Activated T-cell treated with anti-CD3 and anti-CD28 coated beads, Interleukin-2, amount 50 U/mL, for 4 hours (primary cell): ENCODE data around the gene TAS2R40. TPM values are rescaled to one million over a fixed set of nuclear protein-coding genes. Genes with fewer than 3 reads are reported as not detected.
A peak's percentile ranks its signal among the peaks of the same experiment; 100 is the strongest.
"Not testable (repeated sequence)": the region's sequence is repeated elsewhere in the genome, so short reads cannot be mapped to it uniquely, and the experiment has no call there.

Experiments used
- ATAC-seq, 2 donors: fragments of 200-7000 bp; cut with Tn5 transposase; one replicate each; pipeline ENCODE4 v1.10.0; 2021
- DNase-seq: peaks from one replicate; pipeline ENCODE4 v3.0.0-alpha.2; 2020
- H3K27me3 Mint-ChIP-seq: one replicate; pipeline ENCODE4 v1.8.0; 2021; ENCODE audit warnings: low read depth, mixed read lengths
- H3K36me3 Mint-ChIP-seq: one replicate; pipeline ENCODE4 v1.8.0; 2022; ENCODE audit warnings: mixed read lengths; ENCODE audit not compliant: insufficient read depth
- H3K4me1 Mint-ChIP-seq: one replicate; pipeline ENCODE4 v1.8.0; 2021; ENCODE audit warnings: low read depth, mixed read lengths
- H3K4me3 Mint-ChIP-seq: one replicate; pipeline ENCODE4 v1.8.0; 2021; ENCODE audit warnings: mild to moderate bottlenecking, moderate library complexity, mixed read lengths
- H3K9me3 Mint-ChIP-seq: one replicate; pipeline ENCODE4 v1.8.0; 2021; ENCODE audit warnings: mixed read lengths
- total RNA-seq, 3 donors: library from RNA; stranded (reverse); gene quantifications; one replicate each; pipeline ENCODE4 v1.2.1, GENCODE V29; 2021

TAS2R40 gene
- total RNA-seq, 3 donors from 2014 or later: not detected

GRCh38 chr7:143213478-143213877, 8.4 kb upstream of the TAS2R40 start:
- DNase-seq, H3K4me3 Mint-ChIP-seq, ATAC-seq, H3K9me3 Mint-ChIP-seq, H3K36me3 Mint-ChIP-seq, H3K4me1 Mint-ChIP-seq, H3K27me3 Mint-ChIP-seq: not testable (repeated sequence)

GRCh38 chr7:143214789-143215679, 6.8 kb upstream of the TAS2R40 start:
- H3K9me3 Mint-ChIP-seq: no peaks in the 10 kb centered on the region
- H3K4me3 Mint-ChIP-seq: no peak overlapping the region
- ATAC-seq (peak; percentile 73 to 85), DNase-seq (peak; percentile 46)
- no peaks in the 10 kb centered on the region for H3K36me3 Mint-ChIP-seq
- no peaks in the 10 kb centered on the region for H3K4me1 Mint-ChIP-seq
- peaks cover 5% of the 10 kb centered on the region for H3K27me3 Mint-ChIP-seq

- no peaks in the 10 kb centered on the region for H3K9me3 Mint-ChIP-seq
- no peak overlapping the region for H3K4me3 Mint-ChIP-seq
- H3K4me1 Mint-ChIP-seq: no peaks in the 10 kb centered on the region
- peaks cover 5% of the 10 kb centered on the region for H3K27me3 Mint-ChIP-seq
- DNase-seq (no peak), ATAC-seq (no peak)
- no peaks in the 10 kb centered on the region for H3K36me3 Mint-ChIP-seq
These were observed 5.7 kb upstream of the TAS2R40 start for GRCh38 chr7:143216151-143216550.

- no peaks in the 10 kb centered on the region for H3K36me3 Mint-ChIP-seq
- no peaks in the 10 kb centered on the region for H3K4me1 Mint-ChIP-seq
- DNase-seq (no peak), ATAC-seq (no peak)
- H3K27me3 Mint-ChIP-seq: peaks cover 8% of the 10 kb centered on the region
- no peaks in the 10 kb centered on the region for H3K9me3 Mint-ChIP-seq
- H3K4me3 Mint-ChIP-seq: no peak overlapping the region
These were observed 5.2 kb upstream of the TAS2R40 start for GRCh38 chr7:143216686-143217085.

- Mint-ChIP-seq H3K9me3 (no peaks in the 10 kb centered on the region), H3K36me3 (no peaks in the 10 kb centered on the region), H3K4me3 (no peak overlapping the region), H3K27me3 (peaks cover 17% of the 10 kb centered on the region), H3K4me1 (no peaks in the 10 kb centered on the region)
- DNase-seq: no peak
- ATAC-seq: no peak
These were observed 4.0 kb upstream of the TAS2R40 start for GRCh38 chr7:143217806-143218205.

GRCh38 chr7:143221286-143221685, 551 bp upstream of the TAS2R40 start:
- H3K4me3 Mint-ChIP-seq: no peak overlapping the region
- H3K27me3 Mint-ChIP-seq: peaks cover 19% of the 10 kb centered on the region

GRCh38 chr7:143222782-143223181, 945 bp downstream of the TAS2R40 start:
- Mint-ChIP-seq H3K27me3 (peaks cover 18% of the 10 kb centered on the region), H3K4me1 (no peaks in the 10 kb centered on the region), H3K9me3 (no peaks in the 10 kb centered on the region), H3K36me3 (no peaks in the 10 kb centered on the region), H3K4me3 (no peak overlapping the region)
- ATAC-seq: no peak
- DNase-seq: no peak

More at GRCh38 chr7:143221286-143221685, 551 bp upstream of the TAS2R40 start:
- ATAC-seq (no peak), DNase-seq (no peak)
- H3K9me3 Mint-ChIP-seq: no peaks in the 10 kb centered on the region
- no peaks in the 10 kb centered on the region for H3K4me1 Mint-ChIP-seq
- H3K36me3 Mint-ChIP-seq: no peaks in the 10 kb centered on the region

GRCh38 chr7:143223784-143224183, 1.9 kb downstream of the TAS2R40 start:
- ATAC-seq (no peak), DNase-seq (no peak)
- peaks cover 17% of the 10 kb centered on the region for H3K27me3 Mint-ChIP-seq
- H3K36me3 Mint-ChIP-seq: no peaks in the 10 kb centered on the region
- H3K9me3 Mint-ChIP-seq: no peaks in the 10 kb centered on the region
- H3K4me1 Mint-ChIP-seq: no peaks in the 10 kb centered on the region
- no peak overlapping the region for H3K4me3 Mint-ChIP-seq

- no peak for DNase-seq
- no peaks in the 10 kb centered on the region for H3K4me1 Mint-ChIP-seq
- no peaks in the 10 kb centered on the region for H3K36me3 Mint-ChIP-seq
- no peaks in the 10 kb centered on the region for H3K9me3 Mint-ChIP-seq
- H3K27me3 Mint-ChIP-seq: peaks cover 14% of the 10 kb centered on the region
- no peak for ATAC-seq
- H3K4me3 Mint-ChIP-seq: no peak overlapping the region
These were observed 3.2 kb downstream of the TAS2R40 start for GRCh38 chr7:143225047-143225446.

- no peaks in the 10 kb centered on the region for H3K4me1 Mint-ChIP-seq
- H3K9me3 Mint-ChIP-seq: no peaks in the 10 kb centered on the region
- peaks cover 2% of the 10 kb centered on the region for H3K27me3 Mint-ChIP-seq
- no peak for ATAC-seq
- no peak for DNase-seq
- H3K4me3 Mint-ChIP-seq: no peak overlapping the region
- H3K36me3 Mint-ChIP-seq: no peaks in the 10 kb centered on the region
These were observed 6.0 kb downstream of the TAS2R40 start for GRCh38 chr7:143227806-143228205.

GRCh38 chr7:143229054-143229790, 7.4 kb downstream of the TAS2R40 start:
- Mint-ChIP-seq H3K27me3 (no peaks in the 10 kb centered on the region), H3K36me3 (no peaks in the 10 kb centered on the region), H3K4me1 (no peaks in the 10 kb centered on the region), H3K4me3 (no peak overlapping the region), H3K9me3 (no peaks in the 10 kb centered on the region)
- ATAC-seq (no peak), DNase-seq (no peak)

GRCh38 chr7:143230602-143231457, 9.0 kb downstream of the TAS2R40 start:
- Mint-ChIP-seq H3K27me3 (no peaks in the 10 kb centered on the region), H3K9me3 (peaks cover 6% of the 10 kb centered on the region), H3K36me3 (no peaks in the 10 kb centered on the region), H3K4me1 (no peaks in the 10 kb centered on the region), H3K4me3 (no peak overlapping the region)
- ATAC-seq (no peak), DNase-seq (no peak)

- Mint-ChIP-seq H3K4me1 (no peaks in the 10 kb centered on the region), H3K9me3 (peaks cover 23% of the 10 kb centered on the region), H3K4me3 (no peak overlapping the region), H3K36me3 (peaks cover 11% of the 10 kb centered on the region), H3K27me3 (peaks cover 15% of the 10 kb centered on the region)
- no peak for DNase-seq
- ATAC-seq: no peak
These were observed 12.1 kb downstream of the TAS2R40 start for GRCh38 chr7:143233816-143234532.

- Mint-ChIP-seq H3K4me3 (no peak overlapping the region), H3K27me3 (peaks cover 15% of the 10 kb centered on the region), H3K9me3 (peaks cover 23% of the 10 kb centered on the region), H3K36me3 (peaks cover 11% of the 10 kb centered on the region), H3K4me1 (no peaks in the 10 kb centered on the region)
- no peak for DNase-seq
- no peak for ATAC-seq
These were observed 12.7 kb downstream of the TAS2R40 start for GRCh38 chr7:143234533-143234875.
